HG03565 (cell line): Measurements from ENCODE around the gene RAB3B.
"Not testable (repeated sequence)": the region's sequence is repeated elsewhere in the genome, so short reads cannot be mapped to it uniquely, and the experiment has no call there.

Experiments
- ATAC-seq: cut with Tn5 transposase; IDR thresholded peaks from one replicate; pipeline ENCODE4 v1.9.1; 2021; ENCODE audit warnings: mild to moderate bottlenecking, moderate library complexity; ENCODE audit not compliant: unreplicated experiment

The RAB3B gene

DNA sequence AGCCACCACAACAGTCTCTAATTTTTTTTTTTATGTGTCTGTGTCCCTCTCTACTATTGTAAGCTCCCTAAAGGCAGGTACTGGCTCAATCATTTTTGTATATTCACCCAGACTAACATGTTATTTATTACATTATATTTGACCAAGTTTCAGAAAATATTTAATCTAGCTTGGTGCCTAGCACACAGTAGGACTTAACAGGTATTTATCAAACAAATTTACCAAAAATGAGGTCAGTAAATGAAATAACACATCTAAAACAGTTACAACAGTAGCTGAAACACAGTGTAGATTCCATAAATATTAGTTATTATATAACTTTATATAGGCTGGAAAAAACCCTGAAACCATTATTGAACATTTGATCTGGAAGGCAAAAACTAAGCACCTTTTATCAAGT is 114.7 kb downstream of the RAB3B start:
- no peak for ATAC-seq

DNA sequence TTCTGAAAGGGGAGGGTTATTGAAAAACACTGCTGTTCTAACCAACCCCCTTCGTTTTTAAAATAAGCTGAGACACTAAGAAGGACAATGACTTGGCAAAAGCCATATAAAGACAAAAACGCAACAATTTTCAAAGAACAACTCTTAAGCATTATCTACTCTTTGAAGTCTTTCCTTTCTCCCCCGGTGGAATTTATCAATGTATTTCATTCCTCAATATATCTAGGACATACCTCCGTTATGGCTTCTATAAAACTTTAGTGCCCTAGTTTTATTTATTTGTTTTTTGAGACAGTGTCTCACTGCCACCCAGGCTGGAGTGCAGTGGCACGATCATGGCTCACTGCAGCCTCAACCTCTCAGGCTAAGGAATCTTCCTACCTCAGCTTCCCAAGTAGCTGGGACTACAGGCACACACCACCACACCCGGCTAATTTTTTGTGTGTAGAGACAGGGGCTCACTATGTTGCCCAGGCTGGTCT is 115.2 kb downstream of the RAB3B start:
- no peak for ATAC-seq

DNA sequence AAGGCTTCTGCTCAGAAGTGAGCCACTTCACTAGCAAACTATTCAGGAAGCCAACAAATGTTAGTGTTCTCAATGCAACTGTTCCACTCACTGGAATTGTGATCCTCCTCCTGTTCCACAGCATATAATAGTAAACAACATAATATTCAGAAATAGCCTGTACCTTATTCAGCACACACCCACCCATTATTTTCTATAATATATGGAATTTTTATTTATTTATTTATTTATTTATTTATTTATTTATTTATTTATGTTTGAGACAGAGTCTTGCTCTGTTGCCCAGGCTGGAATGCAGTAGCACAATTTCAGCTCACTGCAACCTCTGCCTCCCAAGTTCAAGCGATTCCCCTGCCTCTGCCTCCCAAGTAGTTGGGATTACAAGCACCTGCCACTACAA is 117.2 kb downstream of the RAB3B start:
- ATAC-seq, result not testable (repeated sequence)

DNA sequence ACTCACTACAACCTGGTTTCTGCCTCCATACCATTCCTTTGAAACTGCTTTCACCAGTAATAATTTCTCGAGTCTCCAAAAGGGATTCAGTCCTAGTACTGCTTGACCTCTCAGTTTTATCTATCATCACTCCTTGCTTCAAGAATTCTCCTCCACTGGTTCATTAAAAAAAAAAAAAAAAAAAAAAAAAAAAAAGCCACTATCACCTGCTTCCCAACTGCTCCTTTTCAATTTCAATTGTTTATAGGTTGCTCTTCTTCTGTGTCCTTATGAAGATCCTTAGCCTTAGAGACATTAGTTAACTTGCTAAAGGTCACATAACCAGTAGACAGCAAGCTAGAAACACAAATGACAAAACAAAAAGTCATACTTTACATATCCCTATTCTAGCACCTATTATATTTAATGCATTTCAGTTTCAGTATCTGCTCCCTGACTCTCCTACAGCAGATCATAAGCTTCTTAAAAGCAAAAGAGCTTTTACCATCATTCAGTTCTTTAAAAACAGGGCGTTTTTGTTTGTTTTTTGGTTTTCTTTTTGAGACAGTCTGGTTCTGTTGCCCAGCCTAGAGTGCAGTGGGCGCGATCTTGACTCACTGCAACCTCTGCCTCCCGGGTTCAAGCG is 119.0 kb downstream of the RAB3B start:
- ATAC-seq, result no peak

DNA sequence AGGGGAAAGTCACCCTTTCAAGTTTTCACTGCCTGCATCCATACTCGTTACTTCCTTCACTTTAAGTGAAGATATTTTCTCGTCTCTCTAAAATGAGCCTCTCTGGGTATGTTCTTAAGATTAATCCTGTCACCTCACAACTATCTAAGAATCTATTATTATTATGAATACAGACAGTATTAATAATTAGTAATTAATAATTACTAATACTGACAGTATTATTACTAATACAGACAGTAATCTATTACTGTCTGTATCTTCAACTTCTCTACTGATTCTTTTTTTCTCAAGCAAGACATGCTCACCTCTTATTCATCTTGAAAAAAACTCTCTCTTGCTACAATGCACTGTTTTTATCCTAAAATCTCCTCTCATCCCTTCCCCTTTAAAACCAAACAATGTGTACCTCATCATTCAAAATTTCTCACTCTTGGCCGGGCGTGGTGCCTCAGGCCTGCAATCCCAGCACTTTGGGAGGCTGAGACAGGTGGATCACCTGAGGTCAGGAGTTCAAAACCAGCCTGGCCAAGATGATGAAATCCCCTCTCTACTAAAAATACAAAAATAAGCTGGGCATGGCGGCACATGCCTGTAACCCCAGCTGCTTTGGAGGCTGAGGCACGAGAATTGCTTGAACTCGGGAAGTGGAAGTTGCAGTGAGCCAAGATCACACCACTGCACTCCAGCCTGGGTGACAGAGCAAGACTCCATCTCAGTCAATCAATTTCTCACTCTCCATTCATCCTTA is 119.7 kb downstream of the RAB3B start:
- no peak for ATAC-seq

DNA sequence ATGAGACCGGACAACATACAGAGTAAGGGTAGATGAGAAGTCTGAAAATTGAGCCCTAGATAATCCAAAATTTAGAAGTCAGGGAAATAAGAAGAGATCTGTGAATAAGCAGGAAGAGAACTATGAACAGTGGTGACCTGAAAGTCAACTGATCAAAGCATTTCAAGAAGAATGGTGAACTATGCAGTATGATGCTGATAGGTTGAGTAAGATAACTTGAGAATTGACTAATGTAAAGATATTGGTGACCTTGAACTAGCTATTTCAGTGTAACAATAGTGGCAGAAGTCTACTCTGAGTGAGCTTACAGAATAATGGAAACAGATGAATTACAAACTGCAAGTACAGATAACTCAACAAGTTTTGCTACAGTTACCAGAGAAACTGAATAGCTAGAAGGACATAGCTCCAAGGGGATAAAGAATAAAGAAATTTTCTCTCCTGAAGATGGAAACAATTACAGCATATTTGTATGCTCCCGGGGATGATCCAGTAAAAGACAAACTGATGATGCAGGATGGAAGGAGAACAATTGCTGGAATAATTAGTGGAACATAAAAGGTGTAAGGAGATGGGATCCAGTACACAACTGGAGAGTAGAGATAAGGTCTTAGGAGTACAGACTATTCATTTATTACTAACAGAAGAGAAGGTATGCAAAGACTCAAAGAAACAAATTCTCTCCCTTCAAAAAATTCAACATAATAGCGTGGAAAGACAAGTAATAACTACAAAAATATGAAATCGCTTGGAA is 122.8 kb downstream of the RAB3B start:
- ATAC-seq, result no peak

DNA sequence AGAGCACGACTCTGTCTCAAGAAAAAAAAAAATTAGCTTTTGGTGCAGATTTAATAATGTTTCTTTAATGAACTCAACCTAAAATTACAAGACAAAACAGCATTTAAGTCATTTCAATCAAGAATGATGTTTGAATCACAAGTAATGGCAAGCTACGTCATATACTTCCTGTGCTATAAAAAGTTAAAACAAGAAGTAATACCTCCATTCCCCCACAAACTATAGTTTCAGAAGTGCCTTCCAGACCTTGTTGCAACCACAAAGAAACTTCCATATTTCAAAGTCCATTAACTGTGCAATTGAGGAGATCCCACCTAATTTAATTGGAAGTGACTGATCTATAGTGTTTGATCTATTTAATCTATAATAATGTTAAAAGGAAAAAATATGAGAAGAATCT is 127.1 kb downstream of the RAB3B start:
- peak; percentile 54 for ATAC-seq

DNA sequence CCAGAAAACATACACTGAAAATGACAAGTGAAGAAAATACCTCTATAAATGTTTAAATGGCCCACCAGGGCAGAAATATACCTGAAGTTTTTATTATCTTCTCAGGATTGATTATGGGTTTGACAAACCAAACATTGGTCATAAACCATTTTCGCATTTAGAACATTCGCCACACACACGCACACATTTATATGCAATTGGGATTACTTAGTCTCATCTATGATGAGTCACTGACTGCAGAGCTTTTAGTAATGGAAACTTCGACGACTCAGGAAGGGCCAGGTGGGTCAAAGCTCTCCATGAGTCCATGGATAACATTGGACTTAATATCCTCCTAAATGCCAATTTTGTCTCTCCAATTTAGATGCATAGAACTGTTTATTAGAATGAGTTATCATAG is 128.8 kb downstream of the RAB3B start:
- ATAC-seq, result no peak

DNA sequence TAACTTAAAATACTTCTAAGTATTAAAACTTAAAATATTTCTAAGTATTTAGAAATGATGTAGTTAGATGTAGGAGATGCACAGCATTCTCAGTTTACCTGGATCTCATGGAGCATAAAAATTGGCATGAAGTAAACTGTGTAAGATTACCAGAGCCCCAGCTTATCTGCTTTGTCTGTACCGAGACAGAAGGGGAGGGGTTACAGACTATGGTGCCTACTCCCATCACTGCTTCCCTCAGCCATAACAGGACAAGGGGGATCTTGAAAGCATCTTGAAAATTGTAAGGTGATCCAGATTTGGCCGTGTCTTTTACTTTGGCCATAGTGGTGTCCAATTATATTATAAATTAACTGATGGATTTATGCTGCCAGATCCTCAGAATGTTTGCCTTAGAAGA is 130.8 kb downstream of the RAB3B start:
- ATAC-seq, result no peak

DNA sequence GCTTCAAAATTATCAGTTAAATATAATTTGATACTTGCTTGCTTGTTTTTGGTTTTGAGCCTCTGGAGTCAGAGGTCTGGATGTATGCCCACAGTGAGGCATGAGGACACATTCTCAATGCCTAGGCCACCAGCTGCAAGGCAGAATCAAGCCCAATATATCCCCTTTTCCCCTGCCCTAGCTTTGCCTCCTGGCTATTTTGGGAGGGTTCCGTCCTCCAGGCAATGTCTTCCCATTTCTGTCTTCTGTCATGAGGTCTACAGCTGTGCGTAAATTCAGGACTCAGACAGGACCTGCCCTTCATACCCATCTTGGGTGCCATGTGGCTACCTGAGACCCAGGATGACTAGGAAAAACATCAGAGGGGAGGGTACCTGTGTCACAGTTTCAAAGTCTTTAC is 131.2 kb downstream of the RAB3B start:
- no peak for ATAC-seq

DNA sequence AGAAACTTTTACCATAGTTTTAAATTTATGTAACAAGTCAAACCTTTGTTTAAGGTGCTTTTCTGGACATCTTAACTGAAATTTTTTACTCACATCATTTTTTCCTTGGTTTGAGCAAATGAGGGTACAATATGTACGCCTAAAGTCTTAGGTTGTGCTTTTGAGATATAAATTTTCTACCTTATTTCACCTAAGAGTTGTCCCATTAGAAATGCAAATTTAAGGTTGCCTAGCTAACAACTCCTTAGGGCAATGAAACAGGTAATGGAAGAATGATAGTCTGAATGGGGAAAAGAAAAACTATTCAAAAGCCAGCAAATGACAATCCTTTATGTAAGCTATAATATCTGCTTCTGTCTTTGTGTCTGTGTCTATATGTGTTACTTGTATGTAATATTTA is 131.6 kb downstream of the RAB3B start:
- ATAC-seq, result no peak
